Parathyroid adenoma (tissue), 2 donors: Measurements from ENCODE around the gene RBM18.

ENCODE experiments used
- H2AFZ ChIP-seq: fragments of 300-600 bp; sonication (generic); one replicate; pipeline ENCODE4 v1.7.0; 2017; ENCODE audit warnings: antibody characterized with exemption, mild to moderate bottlenecking
- H3K27ac ChIP-seq: fragments of 300-600 bp; sonication (generic); one replicate; pipeline ENCODE4 v1.7.0; 2017
- H3K27me3 ChIP-seq: fragments of 300-600 bp; sonication (generic); one replicate; pipeline ENCODE4 v1.7.0; 2017; ENCODE audit warnings: low read length; ENCODE audit not compliant: control insufficient read depth, insufficient read depth
- H3K36me3 ChIP-seq: fragments of 300-600 bp; sonication (generic); one replicate; pipeline ENCODE4 v1.7.0; 2017; ENCODE audit warnings: low read length; ENCODE audit not compliant: control insufficient read depth, insufficient read depth
- H3K4me1 ChIP-seq: fragments of 300-600 bp; sonication (generic); one replicate; pipeline ENCODE4 v1.7.0; 2017; ENCODE audit warnings: control low read depth
- H3K4me2 ChIP-seq: fragments of 300-600 bp; sonication (generic); one replicate; pipeline ENCODE4 v1.7.0; 2017; ENCODE audit warnings: low read length
- H3K4me3 ChIP-seq: fragments of 300-600 bp; sonication (generic); one replicate; pipeline ENCODE4 v1.7.0; 2017; ENCODE audit warnings: low read depth, low read length
- H3K79me2 ChIP-seq: fragments of 300-600 bp; sonication (generic); one replicate; pipeline ENCODE4 v1.7.0; 2017; ENCODE audit warnings: control low read depth
- H3K9ac ChIP-seq: fragments of 300-600 bp; sonication (generic); one replicate; pipeline ENCODE4 v1.7.0; 2017; ENCODE audit warnings: mild to moderate bottlenecking
- H3K9me3 ChIP-seq: fragments of 300-600 bp; sonication (generic); one replicate; pipeline ENCODE4 v1.7.0; 2017; ENCODE audit warnings: low read length; ENCODE audit not compliant: control insufficient read depth
- TF ChIP-seq, protein P1 (sequence below): fragments of 300-600 bp; sonication (generic); IDR thresholded peaks from one replicate; pipeline ENCODE4 v1.7.0; 2017; ENCODE audit warnings: antibody characterized with exemption, mild to moderate bottlenecking
- donor health status: primary hyperparathyroidism.

Gene RBM18

DNA sequence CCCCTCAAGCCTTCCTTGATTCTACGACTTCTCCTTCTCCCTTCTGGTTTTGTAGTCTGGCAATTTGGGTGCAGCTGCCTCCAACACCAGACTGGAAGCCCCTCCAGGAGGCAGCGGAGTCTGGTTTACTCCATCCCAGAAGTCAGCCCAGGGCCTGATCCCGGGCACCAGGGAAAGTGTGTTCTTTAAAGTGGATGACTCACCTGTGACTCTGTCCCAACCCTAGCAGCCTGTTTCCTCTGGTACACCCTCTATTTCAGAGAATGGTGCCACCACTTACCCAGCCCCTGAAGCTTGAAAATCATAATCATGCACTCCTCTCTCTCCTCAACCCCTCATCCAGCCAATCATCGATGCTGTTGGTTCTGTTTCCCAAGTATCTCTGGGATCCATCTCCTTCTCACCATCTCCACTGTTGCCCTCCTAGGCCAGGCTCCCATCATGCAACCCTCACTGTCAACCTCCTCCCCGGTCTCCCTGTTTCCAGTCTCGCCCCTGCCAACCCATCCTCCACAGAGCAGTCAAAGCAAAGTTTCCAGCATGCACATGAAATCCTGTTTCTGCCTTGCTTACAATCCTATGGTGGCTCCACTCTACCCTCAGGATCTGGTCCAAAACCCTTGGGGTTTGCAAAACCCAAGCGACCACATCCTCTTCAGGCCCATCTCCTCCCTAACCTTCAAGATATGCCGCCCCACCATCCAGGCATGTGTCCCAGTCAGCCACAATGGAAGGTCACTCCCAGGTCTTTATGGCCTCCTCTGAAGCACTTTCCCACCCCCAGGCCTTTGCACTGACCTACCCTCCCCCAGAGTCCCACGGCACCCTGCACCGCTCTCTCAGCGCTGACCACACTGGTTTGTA lies 46.3 kb downstream of the RBM18 start:
- H2AFZ ChIP-seq: no peak overlapping the region
- H3K4me3 ChIP-seq: no peak overlapping the region
- H3K79me2 ChIP-seq: no peaks in the 10 kb centered on the region
- H3K4me1 ChIP-seq: no peaks in the 10 kb centered on the region
- H3K9ac ChIP-seq: no peak overlapping the region
- H3K27ac ChIP-seq: no peak overlapping the region
- H3K4me2 ChIP-seq: peak overlapping the region; percentile 61
- no peaks in the 10 kb centered on the region for H3K9me3 ChIP-seq
- TF ChIP-seq, protein P1, sequence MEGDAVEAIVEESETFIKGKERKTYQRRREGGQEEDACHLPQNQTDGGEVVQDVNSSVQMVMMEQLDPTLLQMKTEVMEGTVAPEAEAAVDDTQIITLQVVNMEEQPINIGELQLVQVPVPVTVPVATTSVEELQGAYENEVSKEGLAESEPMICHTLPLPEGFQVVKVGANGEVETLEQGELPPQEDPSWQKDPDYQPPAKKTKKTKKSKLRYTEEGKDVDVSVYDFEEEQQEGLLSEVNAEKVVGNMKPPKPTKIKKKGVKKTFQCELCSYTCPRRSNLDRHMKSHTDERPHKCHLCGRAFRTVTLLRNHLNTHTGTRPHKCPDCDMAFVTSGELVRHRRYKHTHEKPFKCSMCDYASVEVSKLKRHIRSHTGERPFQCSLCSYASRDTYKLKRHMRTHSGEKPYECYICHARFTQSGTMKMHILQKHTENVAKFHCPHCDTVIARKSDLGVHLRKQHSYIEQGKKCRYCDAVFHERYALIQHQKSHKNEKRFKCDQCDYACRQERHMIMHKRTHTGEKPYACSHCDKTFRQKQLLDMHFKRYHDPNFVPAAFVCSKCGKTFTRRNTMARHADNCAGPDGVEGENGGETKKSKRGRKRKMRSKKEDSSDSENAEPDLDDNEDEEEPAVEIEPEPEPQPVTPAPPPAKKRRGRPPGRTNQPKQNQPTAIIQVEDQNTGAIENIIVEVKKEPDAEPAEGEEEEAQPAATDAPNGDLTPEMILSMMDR: no peak
- H3K36me3 ChIP-seq: no peaks in the 10 kb centered on the region
- peaks cover 5% of the 10 kb centered on the region for H3K27me3 ChIP-seq

DNA sequence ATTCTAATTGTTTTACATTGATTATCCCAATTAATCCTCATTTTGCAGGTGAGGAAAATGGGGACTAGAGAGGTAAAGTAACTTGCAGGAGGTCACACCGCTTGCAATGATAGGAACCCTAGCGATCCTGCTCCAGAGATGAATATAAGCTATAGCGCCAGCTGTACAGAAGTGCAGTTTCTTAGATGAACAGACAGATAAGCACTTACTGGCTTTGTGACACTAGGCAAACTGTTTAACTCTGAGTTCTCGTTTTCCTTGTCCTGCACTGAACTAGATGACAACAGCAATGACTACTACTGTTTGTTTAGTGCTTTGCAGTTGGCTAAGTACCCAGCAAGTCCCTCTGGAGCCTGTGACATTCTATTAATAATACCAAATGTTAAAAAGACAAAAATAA lies 47.0 kb downstream of the RBM18 start:
- Histone ChIP-seq H3K9ac (no peak overlapping the region), H3K4me2 (no peak overlapping the region), H3K9me3 (no peaks in the 10 kb centered on the region), H3K27ac (no peak overlapping the region), H3K4me1 (no peaks in the 10 kb centered on the region), H3K27me3 (peaks cover 5% of the 10 kb centered on the region), H3K36me3 (no peaks in the 10 kb centered on the region), H3K4me3 (no peak overlapping the region), H3K79me2 (no peaks in the 10 kb centered on the region), H2AFZ (no peak overlapping the region)
- TF ChIP-seq, protein P1: no peak

DNA sequence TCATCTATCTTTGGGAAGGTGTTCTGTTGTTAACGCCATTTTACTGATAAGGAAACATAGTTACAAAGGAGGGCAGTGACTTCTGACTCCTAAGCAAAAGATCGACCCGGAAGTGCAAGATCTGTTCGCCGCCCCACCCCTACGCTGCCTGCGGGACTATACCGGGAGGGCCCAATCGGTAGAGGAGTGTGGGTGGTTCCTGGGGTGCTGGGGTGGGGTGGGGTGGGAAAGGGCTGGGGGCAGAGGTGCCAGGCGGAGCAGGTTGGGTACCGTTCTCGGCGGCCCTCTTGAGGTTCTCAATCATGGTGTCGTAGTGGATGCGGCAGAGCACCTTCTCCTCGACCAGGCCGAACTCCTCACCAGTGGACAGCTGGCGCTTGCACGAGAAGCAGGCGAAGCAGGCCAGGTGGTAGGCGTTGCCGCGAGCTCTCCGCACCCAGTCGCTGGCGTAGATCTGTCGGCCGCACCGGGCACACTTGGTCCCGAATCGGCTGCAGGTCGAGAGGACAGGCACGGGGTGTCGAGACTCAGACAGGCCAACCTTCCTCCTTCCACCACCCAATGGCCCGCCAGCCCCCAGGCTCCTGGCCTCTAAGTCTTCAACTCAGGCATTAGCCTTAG lies 47.7 kb downstream of the RBM18 start:
- TF ChIP-seq, protein P1: no peak
- peaks cover 5% of the 10 kb centered on the region for H3K27me3 ChIP-seq
- H3K9me3 ChIP-seq: no peaks in the 10 kb centered on the region
- no peaks in the 10 kb centered on the region for H3K36me3 ChIP-seq
- H3K4me1 ChIP-seq: no peaks in the 10 kb centered on the region
- H3K4me2 ChIP-seq: no peak overlapping the region
- no peak overlapping the region for H3K9ac ChIP-seq
- no peak overlapping the region for H2AFZ ChIP-seq
- H3K79me2 ChIP-seq: no peaks in the 10 kb centered on the region
- no peak overlapping the region for H3K4me3 ChIP-seq
- no peak overlapping the region for H3K27ac ChIP-seq

DNA sequence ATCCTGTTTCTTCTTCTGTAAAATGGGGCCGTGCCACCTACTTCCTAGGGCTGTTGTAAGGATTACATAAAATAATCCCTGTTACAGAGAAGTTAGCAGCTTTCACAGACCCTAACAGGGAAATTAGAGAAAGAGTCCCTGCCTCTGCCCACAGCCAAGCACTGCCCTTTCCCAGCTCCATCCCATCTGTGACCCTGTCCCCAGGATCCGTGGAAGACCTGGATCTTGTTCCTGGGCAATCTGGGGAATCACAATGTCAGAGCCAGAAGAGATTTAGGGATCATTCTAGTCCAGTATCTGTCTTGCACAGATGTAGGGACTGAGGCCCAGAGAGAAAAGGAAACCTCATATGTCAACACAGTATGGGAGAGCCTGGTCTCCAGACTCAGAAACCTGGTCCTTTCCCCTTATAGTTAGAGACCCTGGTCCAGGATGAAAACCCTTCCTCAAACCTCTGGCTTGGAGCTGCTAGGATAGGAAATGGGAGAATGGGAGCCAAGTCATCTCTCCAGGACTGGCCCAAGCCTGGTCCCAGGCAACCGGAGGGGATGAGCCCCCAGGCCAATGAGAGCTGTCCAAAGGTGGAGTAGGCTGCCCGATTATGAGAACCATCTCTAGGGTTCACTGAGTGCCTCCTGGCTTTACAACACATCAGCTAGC lies 48.4 kb downstream of the RBM18 start:
- H3K79me2 ChIP-seq: no peaks in the 10 kb centered on the region
- H3K36me3 ChIP-seq: no peaks in the 10 kb centered on the region
- H3K4me3 ChIP-seq: no peak overlapping the region
- H3K27ac ChIP-seq: no peak overlapping the region
- peaks cover 5% of the 10 kb centered on the region for H3K27me3 ChIP-seq
- TF ChIP-seq, protein P1: no peak
- H3K4me2 ChIP-seq: no peak overlapping the region
- H3K4me1 ChIP-seq: no peaks in the 10 kb centered on the region
- no peak overlapping the region for H2AFZ ChIP-seq
- H3K9me3 ChIP-seq: no peaks in the 10 kb centered on the region
- H3K9ac ChIP-seq: no peak overlapping the region
